K562 treated with DMSO at 1 percent for 24 hours (cell line): ENCODE measurements around the gene SYT17. TPM values are rescaled to one million over a fixed set of nuclear protein-coding genes. Genes with fewer than 3 reads are reported as not detected.

Source experiments
- total RNA-seq: library from RNA; unstranded; fragments of 300-600 nt; gene quantifications from 2 replicates; pipeline ENCODE4 v1.2.3, GENCODE V29; 2022; ENCODE audit warnings: low read depth; ENCODE audit not compliant: insufficient read depth

The SYT17 gene
- not detected in 2 replicates for total RNA-seq

GRCh38 chr16:19167710-19168370 lies at the start of gene SYT17:
SYT17 (plus strand) TSS chr16:19168240; CDS start chr16:19168647, 407 bp downstream.

GRCh38 chr16:19285431-19285830 lies 117.4 kb downstream of the SYT17 start, which contains the start of gene CLEC19A:
CLEC19A (plus strand) TSS chr16:19285731; CDS start chr16:19285852, 121 bp downstream.

Other genes starting within 250 kb of the SYT17 start
- 12.0 and 14.0 TPM in 2 replicates for gene SMG1, start 241.8 kb upstream of the SYT17 start, total RNA-seq
- 1.5 and 1.8 TPM in 2 replicates for gene TMC7, start 184.3 kb upstream of the SYT17 start, total RNA-seq
- gene COQ7, start 100.6 kb upstream of the SYT17 start, total RNA-seq: 13.4 and 15.0 TPM in 2 replicates
- gene ITPRIPL2, start 54.3 kb upstream of the SYT17 start, total RNA-seq: 7.3 and 9.5 TPM in 2 replicates
- gene CLEC19A, start 117.5 kb downstream of the SYT17 start, total RNA-seq: not detected in 2 replicates
- gene TMC5, start 249.6 kb downstream of the SYT17 start, total RNA-seq: 0.97 TPM in 1 of 2 replicates, not detected in the other